IPS-NIHi7 (cell line): Measurements from ENCODE around the gene SBNO1.
"Not testable (repeated sequence)": the region's sequence is repeated elsewhere in the genome, so short reads cannot be mapped to it uniquely, and the experiment has no call there.

Experiments used
- DNase-seq: peaks from one replicate; pipeline ENCODE4 v3.0.0; 2012; ENCODE audit warnings: mixed read lengths; ENCODE audit errors: extremely low spot score

Gene SBNO1

GRCh38 chr12:123346946-123347345 is 17.7 kb downstream of the SBNO1 start:
- no peak for DNase-seq

GRCh38 chr12:123344086-123344485 is 20.6 kb downstream of the SBNO1 start:
- DNase-seq, result no peak

- no peak for DNase-seq
Observed at GRCh38 chr12:123337070-123337469, 27.6 kb downstream of the SBNO1 start.

GRCh38 chr12:123336530-123336929 is 28.1 kb downstream of the SBNO1 start:
- no peak for DNase-seq

- DNase-seq, result no peak
Observed at GRCh38 chr12:123335490-123335889, 29.2 kb downstream of the SBNO1 start.

GRCh38 chr12:123329799-123330198 is 34.8 kb downstream of the SBNO1 start:
- no peak for DNase-seq

- no peak for DNase-seq
Observed at GRCh38 chr12:123319826-123320225, 44.8 kb downstream of the SBNO1 start.

GRCh38 chr12:123319273-123319672 is 45.4 kb downstream of the SBNO1 start:
- DNase-seq, result no peak

GRCh38 chr12:123313046-123313445 is 51.6 kb downstream of the SBNO1 start:
- DNase-seq, result not testable (repeated sequence)

GRCh38 chr12:123306200-123306599 is 58.4 kb downstream of the SBNO1 start:
- no peak for DNase-seq

GRCh38 chr12:123305136-123305535 is 59.5 kb downstream of the SBNO1 start:
- DNase-seq, result no peak

GRCh38 chr12:123293178-123293760 is 71.4 kb downstream of the SBNO1 start:
- no peak for DNase-seq

GRCh38 chr12:123289911-123290310 is 74.7 kb downstream of the SBNO1 start:
- DNase-seq, result no peak

GRCh38 chr12:123288751-123289346 is 75.8 kb downstream of the SBNO1 start:
- no peak for DNase-seq

- no peak for DNase-seq
Observed at GRCh38 chr12:123286652-123287373, 77.8 kb downstream of the SBNO1 start.

- DNase-seq, result no peak
Observed at GRCh38 chr12:123284669-123285068, 80.0 kb downstream of the SBNO1 start.

- DNase-seq, result no peak
Observed at GRCh38 chr12:123283461-123283860, 81.2 kb downstream of the SBNO1 start.

GRCh38 chr12:123282111-123282510 is 82.5 kb downstream of the SBNO1 start:
- DNase-seq, result no peak

- DNase-seq, result no peak
Observed at GRCh38 chr12:123280971-123281370, 83.7 kb downstream of the SBNO1 start.

GRCh38 chr12:123278101-123278627 is 86.5 kb downstream of the SBNO1 start:
- no peak for DNase-seq

- no peak for DNase-seq
Observed at GRCh38 chr12:123273166-123273565, 91.5 kb downstream of the SBNO1 start.

GRCh38 chr12:123271001-123271668 is 93.5 kb downstream of the SBNO1 start:
- peak; percentile 84 for DNase-seq
